CD4-positive, alpha-beta T cell treated with Interleukin-21 for 1 hour (primary cell): Measurements from ENCODE around the gene SORCS2.

Source experiments
- DNase-seq: peaks from one replicate; pipeline ENCODE4 v3.0.0-alpha.2; 2020

The SORCS2 gene

DNA sequence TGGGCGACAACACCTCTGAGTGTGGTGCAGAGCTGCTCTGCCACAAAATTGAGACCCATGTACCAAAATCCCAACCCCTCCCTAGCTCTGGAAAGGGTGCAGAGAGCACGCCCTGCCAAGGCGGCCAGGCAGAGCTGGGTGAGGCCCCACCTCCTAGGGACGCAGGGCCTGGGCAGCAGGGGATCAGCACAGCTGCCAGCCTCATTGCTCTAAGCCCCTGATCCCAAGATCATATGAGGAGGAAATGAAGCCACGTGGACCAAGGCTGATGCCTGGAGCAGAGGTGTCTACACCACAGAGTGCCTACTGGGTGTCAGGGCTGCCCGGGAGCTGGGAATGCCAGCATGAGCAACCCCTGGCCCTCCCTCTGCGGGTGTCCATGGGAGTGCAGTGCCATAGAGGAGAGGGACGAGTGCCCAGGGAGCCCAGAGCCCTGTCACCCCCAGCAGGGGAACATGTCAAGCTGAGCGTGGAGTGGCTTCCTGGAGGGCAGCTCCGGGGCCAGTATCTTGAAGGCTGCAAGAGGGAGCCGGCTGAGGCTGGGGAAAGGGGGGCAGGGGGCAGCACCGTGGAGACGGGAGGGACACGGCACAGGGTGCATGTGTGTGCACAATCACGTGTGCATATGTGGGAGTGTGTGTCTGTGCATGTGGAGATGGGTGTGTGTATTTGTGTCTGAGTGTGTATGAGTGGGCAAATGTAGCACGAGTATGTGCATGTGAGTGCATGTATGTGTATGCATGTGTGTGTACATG, 306.3 kb downstream of the SORCS2 start:
- DNase-seq, result no peak

DNA sequence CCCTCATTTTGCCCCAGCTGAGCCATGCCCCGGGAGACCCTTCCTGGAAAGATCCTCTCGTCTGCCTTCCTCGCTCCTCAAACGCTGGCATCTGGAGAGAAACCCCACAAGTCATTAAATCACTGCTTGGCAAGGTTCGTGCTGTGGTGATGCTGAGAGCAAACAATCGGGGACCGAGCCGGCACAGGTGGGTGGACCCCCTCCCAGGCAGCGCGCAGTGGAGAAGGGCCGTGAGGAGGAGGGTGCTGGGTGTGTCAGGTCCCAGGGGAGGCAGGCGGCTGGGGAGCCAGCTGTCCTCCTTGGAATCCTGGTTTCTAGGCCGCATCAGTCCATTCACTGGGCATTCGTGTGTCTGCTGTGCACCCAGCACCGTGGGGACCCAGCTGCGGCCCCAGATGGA, 307.3 kb downstream of the SORCS2 start:
- no peak for DNase-seq

DNA sequence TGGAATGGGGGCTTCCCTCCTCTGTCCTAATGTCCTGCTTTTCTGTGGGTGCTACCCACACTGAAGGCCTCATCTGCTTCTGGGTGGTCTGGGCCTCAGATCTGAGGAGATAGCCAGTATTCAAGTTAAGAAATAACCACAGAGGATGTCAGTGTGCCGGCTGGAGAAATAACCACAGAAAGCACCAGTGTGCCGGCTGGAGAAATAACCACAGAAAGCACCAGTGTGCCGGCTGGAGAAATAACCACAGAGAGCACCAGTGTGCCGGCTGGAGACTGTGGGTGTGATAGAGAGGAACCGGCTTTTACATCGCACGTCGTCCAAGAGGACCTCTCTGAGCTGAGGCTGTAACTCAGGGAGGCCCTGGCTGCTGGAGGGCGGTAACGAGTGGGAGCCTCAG, 308.1 kb downstream of the SORCS2 start:
- no peak for DNase-seq

DNA sequence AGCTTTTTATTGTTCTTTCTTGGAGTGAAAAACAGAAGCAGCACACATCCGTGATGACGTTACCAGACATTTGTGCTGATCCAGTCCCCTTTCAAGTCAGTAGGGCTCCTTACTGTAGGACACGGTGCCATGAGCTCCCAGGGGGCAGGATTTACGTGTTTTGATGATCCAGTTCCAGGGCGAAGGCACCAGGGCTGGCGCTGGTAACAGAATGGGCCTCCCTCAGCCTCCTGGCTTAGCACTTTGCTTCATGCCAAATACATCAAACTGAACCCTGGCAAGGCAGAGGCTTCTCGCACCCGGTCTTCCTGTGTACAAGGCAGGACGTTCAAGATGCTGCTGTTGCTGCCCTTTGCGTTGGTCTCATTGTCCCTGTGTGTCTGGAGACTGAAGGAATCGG, 309.0 kb downstream of the SORCS2 start:
- DNase-seq, result no peak

DNA sequence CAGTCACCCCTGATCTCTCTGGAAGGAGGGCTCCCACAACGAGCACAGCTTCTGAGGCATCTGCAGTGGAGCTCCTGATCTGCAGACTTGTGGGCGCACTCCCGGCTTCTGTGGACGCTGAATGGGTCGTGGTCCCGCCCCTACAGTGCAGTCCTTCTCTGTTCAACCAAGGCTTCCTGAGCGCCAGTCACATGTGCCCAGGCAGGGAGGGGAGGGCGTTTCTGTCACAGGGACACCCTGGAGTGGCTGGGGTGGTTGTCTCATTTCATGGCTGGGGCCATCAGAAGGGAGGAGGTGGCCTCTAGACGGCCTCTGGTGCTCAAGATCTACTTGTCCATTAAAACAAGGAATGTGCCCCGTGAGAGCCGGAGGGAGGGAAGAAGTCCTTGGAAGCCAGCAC, 309.5 kb downstream of the SORCS2 start:
- DNase-seq, result no peak

DNA sequence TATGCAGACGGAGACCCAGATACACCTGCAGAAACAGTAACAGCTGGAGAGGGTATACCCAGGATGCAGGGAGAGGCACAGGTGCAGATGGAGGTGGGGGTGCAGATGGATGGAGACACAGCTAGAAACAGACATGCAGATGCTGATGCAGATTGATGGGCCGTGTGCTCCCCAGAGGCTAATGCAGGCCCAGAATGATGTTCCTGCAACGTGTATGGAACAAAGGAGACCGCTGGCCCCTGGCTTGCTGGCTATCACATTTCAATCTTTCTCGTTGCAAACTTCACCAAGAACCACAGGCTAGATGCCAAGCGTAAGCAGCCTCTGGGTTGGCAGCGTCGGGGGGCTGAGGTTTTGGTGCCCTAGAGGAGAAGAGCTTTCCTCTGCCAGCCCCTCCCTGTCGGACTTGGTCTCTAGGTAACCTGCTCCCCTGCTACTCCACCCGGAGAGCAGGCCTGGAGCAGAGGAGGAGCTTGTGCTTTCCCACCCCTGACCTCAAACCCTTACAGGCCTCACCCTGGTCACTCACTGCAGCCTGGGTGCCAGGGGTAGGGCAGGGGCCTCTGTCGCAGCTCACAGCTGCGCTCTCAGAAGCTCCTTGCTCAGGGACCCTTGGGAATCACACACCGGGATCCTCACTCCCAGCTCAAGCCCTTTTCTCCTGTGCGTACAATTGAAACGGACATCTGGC, 311.4 kb downstream of the SORCS2 start:
- no peak for DNase-seq

DNA sequence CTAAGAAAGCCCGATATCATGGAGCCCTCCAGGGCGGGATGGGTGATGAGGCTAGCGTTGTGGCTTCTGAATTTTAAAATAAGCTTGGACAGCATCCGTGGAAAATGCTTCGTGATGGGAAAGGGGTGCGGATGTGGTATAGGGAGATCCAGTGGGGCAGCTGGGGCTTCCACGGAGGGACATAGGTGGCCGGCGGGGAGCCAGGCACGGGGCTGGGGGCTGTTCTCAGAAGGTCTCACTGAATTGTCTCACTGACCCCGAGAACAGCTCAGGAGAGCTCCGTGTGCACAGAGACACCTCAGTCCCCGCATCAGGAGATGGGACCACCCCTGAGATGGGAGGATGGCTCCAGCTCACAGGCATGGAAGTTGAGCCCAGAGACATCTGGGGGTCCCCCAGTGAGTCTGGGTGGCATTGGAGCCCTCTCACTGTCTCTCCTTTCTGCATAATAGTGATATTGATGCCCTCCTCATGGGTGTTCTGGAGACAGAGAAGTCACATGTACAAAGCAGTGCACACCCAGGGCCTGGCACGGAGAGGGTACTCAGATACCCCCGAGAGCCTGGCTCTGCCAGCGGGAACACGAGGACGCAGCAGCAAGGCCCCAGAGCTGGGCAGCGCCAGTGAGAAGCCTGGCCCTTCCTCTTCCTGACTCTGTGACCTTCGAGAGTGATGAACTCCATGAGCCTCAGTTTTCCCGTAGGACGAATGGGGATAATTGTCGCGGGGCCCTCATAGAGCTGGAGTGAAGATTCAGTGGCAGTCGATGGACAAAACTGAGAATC, 313.0 kb downstream of the SORCS2 start:
- no peak for DNase-seq

DNA sequence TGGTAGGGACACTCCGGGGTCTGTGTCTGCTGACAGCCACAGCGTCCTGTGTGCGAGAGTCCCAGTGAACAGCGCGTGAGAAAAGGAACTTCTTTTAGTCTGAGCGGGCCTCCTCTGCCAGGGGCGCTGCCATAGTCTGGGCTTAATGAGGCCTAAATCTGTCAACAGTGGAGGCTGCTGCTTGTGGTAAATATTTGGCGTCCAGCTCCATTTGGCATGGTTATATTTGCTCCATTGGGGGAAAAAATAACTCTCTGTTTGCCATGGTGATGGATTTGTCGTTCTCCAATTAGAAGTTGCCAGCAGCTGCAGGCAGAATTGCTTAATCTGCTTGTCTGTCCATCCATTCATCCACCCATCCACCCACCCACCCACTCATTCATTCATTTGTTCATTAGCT, 313.8 kb downstream of the SORCS2 start:
- DNase-seq, result no peak

DNA sequence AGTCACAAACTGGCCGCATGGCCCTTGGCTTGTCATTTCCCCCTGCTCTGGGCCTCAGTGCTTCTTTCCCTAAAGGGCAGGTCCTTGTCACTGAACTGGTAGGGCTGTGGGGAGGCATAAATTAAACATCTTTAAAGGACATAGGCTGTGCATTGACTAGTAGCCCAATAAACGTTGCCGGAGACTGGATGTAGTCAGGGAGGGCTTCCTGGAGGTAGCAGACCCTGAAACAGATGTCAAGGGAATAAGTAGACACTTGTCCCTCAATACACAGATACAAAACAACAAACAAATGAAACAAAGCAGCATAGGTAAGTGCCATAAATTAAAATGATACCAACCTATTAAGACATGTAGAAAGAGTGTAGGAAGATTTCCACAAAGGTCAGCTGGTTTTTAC, 314.2 kb downstream of the SORCS2 start:
- DNase-seq, result no peak

DNA sequence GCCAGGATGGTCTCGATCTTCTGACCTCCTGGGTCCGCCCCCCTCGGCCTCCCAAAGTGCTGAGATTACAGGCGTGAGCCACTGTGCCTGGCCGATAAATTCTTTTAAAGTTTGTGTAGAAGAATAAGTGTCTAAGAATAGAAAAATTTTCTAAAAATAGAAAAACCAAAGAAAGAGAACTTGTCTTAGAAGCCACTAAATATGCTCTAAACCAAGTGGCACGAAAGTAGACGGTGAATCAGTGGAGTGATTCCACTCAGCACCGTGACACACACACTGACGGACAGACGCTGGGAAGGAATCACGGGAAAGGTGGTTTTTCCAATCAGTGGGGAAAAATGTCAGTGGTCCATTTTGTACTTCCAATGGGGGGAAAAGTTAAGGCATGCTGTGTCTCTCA, 315.0 kb downstream of the SORCS2 start:
- DNase-seq, result no peak

DNA sequence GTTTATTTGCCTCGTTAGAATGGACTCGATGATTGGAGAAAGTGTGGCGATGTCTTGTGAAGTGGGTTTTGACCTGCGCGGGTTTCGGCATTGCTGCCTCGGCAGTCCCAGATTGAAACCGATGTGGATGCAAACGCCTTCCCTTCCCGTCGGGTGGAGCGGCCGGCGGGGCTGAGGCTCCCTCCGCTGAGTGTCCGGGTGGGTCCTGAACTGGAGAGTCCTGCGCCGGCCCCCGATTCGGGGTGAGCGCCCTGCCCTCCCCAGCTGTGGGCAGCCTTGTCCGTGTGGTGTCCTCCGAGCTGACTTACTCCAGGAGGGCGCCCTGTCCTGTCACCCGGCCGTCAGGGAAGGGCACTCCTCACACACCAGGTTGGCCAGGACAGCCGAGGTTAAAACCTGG, 317.7 kb downstream of the SORCS2 start:
- no peak for DNase-seq

DNA sequence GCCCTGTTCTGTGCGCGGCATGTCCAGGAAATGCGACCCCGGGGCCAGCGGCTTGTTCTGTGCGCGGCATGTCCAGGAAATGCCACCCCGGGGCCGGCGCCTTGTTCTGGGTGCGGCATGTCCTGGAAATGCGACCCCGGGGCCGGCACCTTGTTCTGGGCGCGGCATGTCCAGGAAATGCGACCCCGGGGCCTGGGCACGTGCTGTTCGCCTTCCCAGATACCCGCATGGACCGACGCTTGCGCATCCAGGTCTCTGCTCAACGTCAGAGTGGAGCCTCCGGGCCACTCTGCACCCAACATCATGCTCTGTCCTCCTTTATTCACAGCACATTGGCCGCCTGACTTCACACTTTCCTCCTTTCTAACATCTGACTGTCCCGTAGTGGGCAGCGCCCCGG, 318.2 kb downstream of the SORCS2 start:
- DNase-seq, result no peak

DNA sequence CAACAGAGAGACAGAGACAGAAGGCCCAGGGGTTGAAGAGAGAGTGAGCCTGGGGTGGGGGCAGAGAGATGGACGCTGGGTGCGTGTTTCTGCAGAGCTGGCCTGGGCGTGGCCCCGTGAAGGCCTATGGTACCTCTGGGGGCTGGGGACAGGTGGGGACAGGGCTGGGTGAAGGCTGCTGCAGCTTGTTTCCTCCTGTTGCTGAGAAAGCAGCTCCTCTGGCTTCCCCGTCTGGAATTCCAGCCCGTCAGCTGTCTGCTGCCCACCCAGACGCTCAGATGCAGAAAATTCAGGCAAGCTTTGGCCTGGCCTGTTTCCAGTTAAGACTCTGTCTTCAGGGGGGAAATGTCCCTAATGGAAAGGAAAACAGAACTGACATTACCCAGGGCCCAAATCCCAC, 319.2 kb downstream of the SORCS2 start:
- DNase-seq, result no peak

DNA sequence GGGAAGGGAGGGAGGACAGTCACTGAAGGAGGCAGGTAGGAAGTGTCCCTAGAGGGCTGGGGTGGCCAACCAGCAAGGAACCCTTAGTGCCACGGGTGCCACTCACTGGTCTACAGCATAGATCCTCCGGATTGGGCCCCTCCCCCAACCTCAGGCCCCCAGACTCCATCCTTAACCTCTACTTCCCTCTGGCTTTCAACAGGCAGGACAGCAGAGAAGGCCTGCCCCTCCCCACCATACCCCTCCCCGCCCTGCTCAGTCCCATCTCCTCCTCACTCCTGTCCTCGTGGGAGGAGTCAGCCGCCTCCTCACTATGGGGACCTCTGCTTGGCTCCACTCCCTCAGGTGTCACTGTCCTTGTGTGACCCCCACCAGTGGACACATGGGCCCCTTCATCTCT, 320.1 kb downstream of the SORCS2 start:
- DNase-seq, result no peak

DNA sequence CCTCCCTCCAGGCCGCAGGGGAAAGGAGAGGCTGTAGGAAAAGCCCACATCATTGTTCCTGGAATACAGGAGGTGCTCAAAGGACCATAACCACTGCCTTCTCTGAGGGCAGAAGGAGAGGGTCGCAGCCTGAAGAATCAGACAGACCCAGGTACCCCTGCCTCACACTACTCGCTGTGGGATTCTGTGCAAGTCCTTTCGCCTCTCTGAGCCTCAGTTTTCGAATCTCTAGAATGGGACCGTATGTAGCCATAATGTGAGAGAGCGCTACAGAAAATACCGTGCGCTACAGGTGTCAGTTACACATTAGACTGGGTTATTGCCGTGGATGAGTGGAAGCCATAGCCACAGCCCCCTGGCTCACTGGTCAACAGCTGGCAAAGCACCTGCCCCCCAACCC, 320.6 kb downstream of the SORCS2 start:
- no peak for DNase-seq

DNA sequence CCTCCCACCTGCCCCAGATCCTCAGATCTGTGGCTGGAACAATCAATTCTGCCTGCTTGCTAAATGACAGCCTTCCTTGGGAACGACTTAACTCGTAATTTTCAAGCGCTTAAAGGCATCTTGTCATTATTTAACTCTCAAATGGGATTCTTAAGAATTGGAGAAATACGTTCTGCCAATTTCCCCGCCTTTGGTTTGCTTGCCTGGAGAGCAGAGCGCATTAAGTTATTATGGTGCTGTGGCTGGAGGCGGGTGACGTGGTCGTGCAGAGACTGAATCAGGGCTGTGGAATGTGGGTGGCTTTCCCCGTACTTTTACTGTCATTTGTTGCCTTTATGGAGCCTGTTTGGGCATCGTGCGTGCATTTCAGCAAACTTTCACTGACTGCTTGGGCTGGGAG, 321.3 kb downstream of the SORCS2 start:
- no peak for DNase-seq

DNA sequence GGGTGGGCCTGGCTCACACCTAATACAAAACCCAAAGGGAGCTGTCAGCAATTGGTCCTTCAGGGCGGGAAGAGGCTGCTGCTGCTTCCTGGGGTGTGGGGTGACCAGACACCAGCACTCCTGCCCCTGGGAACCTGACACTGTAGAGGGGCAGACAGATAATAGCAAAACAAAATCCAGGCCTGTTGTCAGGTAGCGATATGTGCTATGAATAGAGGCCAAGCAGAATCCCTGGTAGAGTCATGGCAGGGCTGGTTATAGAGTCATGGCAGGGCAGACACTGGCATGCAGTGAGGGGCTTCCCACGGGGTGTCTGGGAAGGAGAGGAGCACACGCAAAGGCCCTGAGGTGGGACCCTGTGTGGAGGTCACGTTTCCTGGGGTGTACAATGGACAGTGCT, 321.9 kb downstream of the SORCS2 start:
- DNase-seq, result no peak

DNA sequence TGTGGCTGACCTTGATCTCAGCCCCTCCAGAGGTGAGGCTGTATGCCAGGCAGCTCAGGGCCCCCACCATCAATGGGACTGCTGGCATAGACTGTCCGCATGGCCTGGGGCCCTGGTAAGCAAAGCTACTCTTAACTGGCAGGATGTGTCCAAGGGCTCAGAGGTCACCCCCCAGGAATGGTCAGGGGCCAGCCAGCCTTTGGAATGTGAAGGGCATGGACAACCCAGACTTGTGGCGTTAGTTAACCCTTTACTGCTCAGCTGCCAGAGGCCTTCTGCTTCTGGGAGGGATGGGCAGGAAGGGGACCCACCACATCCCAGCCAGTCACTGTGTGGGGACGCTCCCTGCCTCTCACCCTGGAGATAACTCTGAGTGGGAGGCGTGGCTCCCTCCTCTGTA, 322.5 kb downstream of the SORCS2 start:
- no peak for DNase-seq

DNA sequence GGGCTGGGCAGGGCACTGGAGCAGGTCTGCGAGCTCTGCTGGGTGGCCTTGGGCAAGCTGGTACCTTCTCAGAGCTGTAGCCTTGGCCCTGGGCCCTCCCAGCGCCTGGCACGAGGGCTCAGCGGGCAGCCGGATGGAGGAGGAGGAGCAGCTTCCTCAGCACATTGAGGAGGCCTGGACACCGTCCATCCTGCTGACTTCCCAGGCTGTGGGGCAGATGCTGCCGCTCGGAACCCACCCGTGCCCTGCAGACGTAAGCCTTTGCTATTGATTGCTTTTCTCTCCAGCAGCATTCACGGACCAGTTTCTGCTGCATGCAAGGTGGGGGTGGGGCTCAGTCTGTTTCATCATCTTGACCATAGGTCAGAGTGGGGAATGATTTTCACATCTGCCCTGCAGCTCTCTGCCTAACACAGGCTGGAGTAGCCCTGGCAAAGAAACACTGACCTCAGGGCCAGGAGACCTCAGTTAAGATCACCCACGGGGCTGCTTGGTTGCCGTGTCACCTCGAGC, 323.1 kb downstream of the SORCS2 start:
- no peak for DNase-seq

DNA sequence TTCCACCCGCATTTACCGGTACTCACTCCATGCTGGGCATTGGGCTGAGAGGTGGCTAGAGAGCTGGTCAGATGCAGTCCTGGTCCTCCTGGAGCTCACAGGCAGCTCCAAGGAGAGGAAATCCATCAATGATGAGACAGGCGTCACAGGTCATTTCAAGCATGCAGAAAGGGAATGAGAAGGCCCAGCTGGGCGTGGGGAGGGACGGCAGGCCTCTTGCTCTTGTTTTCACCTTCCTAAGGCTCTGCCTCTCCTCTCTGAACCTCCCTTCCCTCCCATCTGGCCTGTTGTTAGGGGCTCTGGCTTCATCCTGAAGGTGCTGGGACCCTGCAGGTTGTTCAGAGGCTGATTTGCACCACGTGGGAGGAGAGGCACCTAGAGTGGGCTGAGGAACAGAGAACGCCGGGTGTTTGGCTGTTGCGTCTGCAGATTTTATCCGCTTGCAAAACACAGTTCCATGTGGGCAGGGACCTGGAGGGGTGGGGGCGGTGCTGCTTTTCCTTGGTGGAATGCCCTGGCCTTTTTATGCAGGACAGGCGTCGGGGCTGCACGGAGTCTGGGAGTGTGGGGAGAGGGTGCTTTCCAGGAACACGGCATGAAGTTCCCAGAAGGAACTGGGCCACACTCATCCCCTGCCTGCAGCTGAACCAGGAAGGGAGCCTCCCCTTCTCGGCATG, 323.9 kb downstream of the SORCS2 start:
- no peak for DNase-seq

DNA sequence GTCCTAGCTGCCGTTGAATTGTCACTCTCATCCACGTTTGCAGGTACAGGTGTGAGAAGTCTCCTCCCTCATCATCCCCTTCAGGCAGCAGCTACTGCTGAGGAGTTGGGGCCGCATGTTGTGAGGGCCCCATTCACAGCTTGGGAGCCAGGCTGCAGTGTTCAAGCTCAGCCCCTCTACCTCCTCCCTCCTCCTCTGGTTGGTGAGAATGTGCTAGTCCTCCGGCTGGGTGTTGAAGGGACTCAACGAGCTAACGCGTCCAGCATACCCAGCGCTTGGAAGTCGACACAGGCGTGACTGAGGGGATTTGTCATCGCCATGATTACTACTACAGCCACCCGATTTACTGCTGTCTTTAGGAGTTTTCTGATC, 324.4 kb downstream of the SORCS2 start:
- DNase-seq, result no peak

DNA sequence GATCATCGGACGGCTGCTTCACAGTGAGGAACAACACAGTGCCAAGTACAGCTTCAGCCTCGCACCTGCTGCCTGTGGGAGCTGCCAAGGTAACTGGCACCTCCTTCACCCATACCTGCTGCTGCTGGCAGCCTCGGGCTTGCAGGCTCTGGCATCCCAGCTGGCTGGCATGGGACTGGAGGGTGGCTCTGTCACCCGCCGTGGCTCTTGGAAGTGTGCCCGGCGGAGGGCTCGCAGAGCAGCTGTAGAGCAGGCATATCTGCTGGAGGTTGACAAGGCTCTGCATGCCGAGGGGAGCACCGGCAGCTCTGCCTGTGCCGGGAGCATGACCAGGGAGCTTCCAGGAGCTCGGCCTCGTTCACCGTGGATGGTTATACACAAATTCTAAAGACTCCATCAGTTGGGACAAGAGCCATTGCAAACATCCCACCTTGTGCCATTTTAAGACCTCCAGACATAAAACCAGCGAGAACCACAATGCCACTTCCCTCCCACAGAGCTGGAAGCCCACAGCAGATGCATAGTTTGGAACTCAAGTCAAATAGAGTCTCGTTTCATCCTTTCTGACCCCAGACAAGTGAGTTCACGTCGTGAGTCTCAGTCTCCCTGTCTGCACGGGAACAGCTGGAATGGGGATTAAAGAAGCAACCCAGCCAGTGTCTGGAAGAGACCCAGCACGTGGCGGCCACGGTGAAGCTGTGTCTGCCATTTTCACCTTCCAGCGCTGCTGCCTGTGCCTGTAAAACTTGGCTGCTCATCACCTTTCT, 326.7 kb downstream of the SORCS2 start:
- no peak for DNase-seq
